UCSD-AML1 (cell line): ENCODE results near the gene SEMA7A.

Source experiments
- DNase-seq: peaks from one replicate; lab custom pipeline; 2025; ENCODE audit not compliant: unreplicated experiment; lab: John Stamatoyannopoulos, UW

Gene SEMA7A

GRCh38 chr15:74389241-74390048 is 44.3 kb downstream of the SEMA7A start:
- DNase-seq, result peak; percentile 81

GRCh38 chr15:74388363-74388951 is 45.3 kb downstream of the SEMA7A start:
- no peak for DNase-seq

GRCh38 chr15:74387621-74388362 is 46.0 kb downstream of the SEMA7A start:
- DNase-seq, result no peak

- no peak for DNase-seq
Measured at GRCh38 chr15:74387141-74387541, 46.6 kb downstream of the SEMA7A start.

- no peak for DNase-seq
Measured at GRCh38 chr15:74386496-74387140, 47.1 kb downstream of the SEMA7A start.

- no peak for DNase-seq
Measured at GRCh38 chr15:74385733-74386132, 48.0 kb downstream of the SEMA7A start.

- peak; percentile 54 for DNase-seq
Measured at GRCh38 chr15:74384881-74385643, 48.7 kb downstream of the SEMA7A start.

GRCh38 chr15:74384566-74384880 is 49.2 kb downstream of the SEMA7A start:
- no peak for DNase-seq

- no peak for DNase-seq
Measured at GRCh38 chr15:74383695-74384565, 49.8 kb downstream of the SEMA7A start.

GRCh38 chr15:74383286-74383685 is 50.5 kb downstream of the SEMA7A start:
- DNase-seq, result no peak

- DNase-seq, result peak; percentile 88
Measured at GRCh38 chr15:74382004-74382816, 51.5 kb downstream of the SEMA7A start.

- no peak for DNase-seq
Measured at GRCh38 chr15:74381481-74381880, 52.3 kb downstream of the SEMA7A start.

GRCh38 chr15:74381190-74381453 is 52.6 kb downstream of the SEMA7A start:
- no peak for DNase-seq

GRCh38 chr15:74380361-74381189 is 53.2 kb downstream of the SEMA7A start:
- no peak for DNase-seq

GRCh38 chr15:74378848-74379247 is 54.9 kb downstream of the SEMA7A start:
- peak; percentile 85 for DNase-seq

GRCh38 chr15:74377831-74378766 is 55.7 kb downstream of the SEMA7A start:
- DNase-seq, result no peak

- no peak for DNase-seq
Measured at GRCh38 chr15:74376825-74377581, 56.8 kb downstream of the SEMA7A start.
